ENCODE data around the gene IGFBP7.

IGFBP7 gene

GRCh38 chr4:57095245-57095644, 14.9 kb downstream of the IGFBP7 start:
- DNase-seq (ENCODE audit: low spot score), result no peak

- no peak for DNase-seq (ENCODE audit: low spot score)
Observed at GRCh38 chr4:57094832-57095223, 15.4 kb downstream of the IGFBP7 start.

- no peak for DNase-seq (ENCODE audit: low spot score)
Observed at GRCh38 chr4:57093845-57094831, 16.0 kb downstream of the IGFBP7 start.

GRCh38 chr4:57091657-57092162, 18.5 kb downstream of the IGFBP7 start:
- no peak for DNase-seq (ENCODE audit: low spot score)

- DNase-seq (ENCODE audit: low spot score), result no peak
Observed at GRCh38 chr4:57090079-57090478, 20.1 kb downstream of the IGFBP7 start.

- no peak for DNase-seq (ENCODE audit: low spot score)
Observed at GRCh38 chr4:57089549-57089948, 20.6 kb downstream of the IGFBP7 start.

GRCh38 chr4:57086031-57086723, 24.0 kb downstream of the IGFBP7 start:
- no peak for DNase-seq (ENCODE audit: low spot score)

GRCh38 chr4:57085278-57085677, 24.9 kb downstream of the IGFBP7 start:
- DNase-seq (ENCODE audit: low spot score), result no peak

- DNase-seq (ENCODE audit: low spot score), result no peak
Observed at GRCh38 chr4:57084360-57084759, 25.8 kb downstream of the IGFBP7 start.

- DNase-seq (ENCODE audit: low spot score), result no peak
Observed at GRCh38 chr4:57083090-57083489, 27.1 kb downstream of the IGFBP7 start.

- DNase-seq (ENCODE audit: low spot score), result no peak
Observed at GRCh38 chr4:57081651-57082621, 28.2 kb downstream of the IGFBP7 start.

GRCh38 chr4:57080781-57081650, 29.2 kb downstream of the IGFBP7 start:
- DNase-seq (ENCODE audit: low spot score), result no peak

- no peak for DNase-seq (ENCODE audit: low spot score)
Observed at GRCh38 chr4:57078685-57079521, 31.3 kb downstream of the IGFBP7 start.

- DNase-seq (ENCODE audit: low spot score), result no peak
Observed at GRCh38 chr4:57077550-57078343, 32.4 kb downstream of the IGFBP7 start.

- no peak for DNase-seq (ENCODE audit: low spot score)
Observed at GRCh38 chr4:57076646-57077045, 33.5 kb downstream of the IGFBP7 start.

GRCh38 chr4:57075367-57075766, 34.8 kb downstream of the IGFBP7 start:
- no peak for DNase-seq (ENCODE audit: low spot score)

GRCh38 chr4:57074744-57075143, 35.4 kb downstream of the IGFBP7 start:
- no peak for DNase-seq (ENCODE audit: low spot score)

GRCh38 chr4:57073559-57073958, 36.6 kb downstream of the IGFBP7 start:
- DNase-seq (ENCODE audit: low spot score), result no peak

GRCh38 chr4:57071326-57071725, 38.9 kb downstream of the IGFBP7 start:
- DNase-seq (ENCODE audit: low spot score), result no peak
